ENCODE data around the gene FBXO24. TPM values are rescaled to one million over a fixed set of nuclear protein-coding genes. Genes with fewer than 3 reads are reported as not detected.

The FBXO24 gene
- total and polyA plus RNA-seq, 10 of the 15 experiments (the other 5 are each of a cell fraction or from before 2014, with no cell fraction given), result 0.11 to 0.96 (median 0.27) TPM; not detected in 4

- no peak for DNase-seq (ENCODE audit: low read depth, low spot score)
- Histone ChIP-seq H3K79me2 (ENCODE audit: control insufficient read depth, insufficient read depth, low read length) (no peaks in the 10 kb centered on the region), H2AFZ (ENCODE audit: control insufficient read depth, low read depth, low read length) (no peak overlapping the region), H3K4me2 (ENCODE audit: control insufficient read depth, insufficient read depth) (peak overlapping the region; percentile 48; the same call in 1 of the 2 replicates), H3K36me3 (ENCODE audit: control insufficient read depth in 2 of 2, insufficient read depth in 2 of 2, low read length in 1 of 2) (no peaks in the 10 kb centered on the region), H3K9me3 (replicated peaks; ENCODE audit: control insufficient read depth, insufficient read depth, low read length) (no peaks in the 10 kb centered on the region), H3K4me1 (ENCODE audit: control insufficient read depth, insufficient read depth, low read length) (peaks cover 7% of the 10 kb centered on the region), H3K27me3 (replicated peaks in 1 of 2; ENCODE audit: control insufficient read depth in 2 of 2, insufficient read depth in 2 of 2, low read length in 1 of 2) (no peaks in the 10 kb centered on the region; a peak in 1 of 4 replicates), H3K4me3 (peak overlapping the region; percentile 54; the same call in 1 of the 2 replicates), H3K9ac (ENCODE audit: control insufficient read depth, insufficient read depth, low read length) (no peak overlapping the region), H3K27ac (ENCODE audit: control insufficient read depth, insufficient read depth) (no peak overlapping the region), H4K20me1 (ENCODE audit: control insufficient read depth, insufficient read depth) (no peaks in the 10 kb centered on the region)
- ChIA-PET SMC1A (ENCODE audit: uncharacterized antibody, unreplicated experiment) (interaction anchor here (2.1 kb wide), 1 partner anchor 13 kb away, joined by 6 read pairs; the partner anchor contains the start of gene MOSPD3), RAD21 (ENCODE audit: unreplicated experiment) (no interaction called here), POLR2A (no interaction called here), CTCF (interaction anchor here (0.9 kb wide), 1 partner anchor 80 kb away, joined by 4 read pairs; the partner anchor contains the start of gene POP7)
- no TSS peak for BruUV-seq (replicated peaks)
- no peak for ATAC-seq
- intact Hi-C loops (cut with micrococcal nuclease; ENCODE audit: unreplicated experiment), result no loop called here
- in situ Hi-C loops (cut with MboI), result no loop called here
- WGBS (ENCODE audit: insufficient coverage, insufficient replicate concordance, low lambda C conversion rate, missing lambda C conversion rate), result 0% methylated on average over 3 of the region's 3 CpGs
- FAIRE-seq, result no peak
- TF ChIP-seq IRF4 (IDR thresholded peaks at IDR 0.05; ENCODE audit: low read depth, low read length) (no peak), SPI1 (IDR thresholded peaks at IDR 0.05; ENCODE audit: borderline replicate concordance, insufficient read depth, low read depth, low read length) (no peak), ATF3 (IDR thresholded peaks at IDR 0.05; ENCODE audit: borderline replicate concordance, extremely low read depth, low read depth, low read length) (no peak), YY1 (IDR thresholded peaks at IDR 0.05; ENCODE audit: low read depth, low read length) (no peak), EGR1 (IDR thresholded peaks at IDR 0.05; ENCODE audit: borderline replicate concordance in 1 of 2, low read depth in 2 of 2, low read length in 2 of 2) (no peak), ZNF24 (IDR thresholded peaks at IDR 0.05) (no peak), DPF2 (IDR thresholded peaks at IDR 0.05) (no peak), BCLAF1 (IDR thresholded peaks at IDR 0.05) (no peak), ZBTB33 (IDR thresholded peaks at IDR 0.05) (no peak)
Observed at GRCh38 chr7:100626055-100626454, 39.9 kb downstream of the FBXO24 start.

Data from GM12878 (cell line).